Vagina (tissue), 2 donors: Measurements from ENCODE around the gene TSPAN5. TPM values are rescaled to one million over a fixed set of nuclear protein-coding genes. Genes with fewer than 3 reads are reported as not detected.

Experiments
- DNase-seq, 2 donors: peaks; one replicate each; pipeline ENCODE4 v3.0.0-alpha.2; 2017; ENCODE audit errors: extremely low spot score in 2 of 2
- H3K27ac ChIP-seq: fragments of 200-600 bp; sonication (generic); one replicate; pipeline ENCODE4 v1.5.1; 2019
- H3K27me3 ChIP-seq: fragments of 200-600 bp; sonication (generic); one replicate; pipeline ENCODE4 v1.5.1; 2019
- H3K36me3 ChIP-seq, 2 donors: fragments of 200-600 bp; sonication (generic); one replicate each; pipeline ENCODE4 v1.5.1; 2017 to 2019
- H3K4me1 ChIP-seq: fragments of 200-600 bp; sonication (generic); one replicate; pipeline ENCODE4 v1.5.1; 2019
- H3K4me3 ChIP-seq, 2 donors: fragments of 200-600 bp; sonication (generic); 1 replicate in 1 of 2; 2 replicates in 1 of 2; pipeline ENCODE4 v1.5.1; 2016 to 2019
- H3K9me3 ChIP-seq: fragments of 200-600 bp; sonication (generic); one replicate; pipeline ENCODE4 v1.5.1; 2019
- CTCF ChIP-seq, 3 experiments: fragments of 450-650 bp in 2 of 3; fragments of 200-600 bp in 1 of 3; sonication (generic) in 1 of 3; IDR thresholded peaks; one replicate each; pipeline ENCODE4 v1.5.1; 2017 to 2019; ENCODE audit warnings: antibody characterized with exemption in 3 of 3, mild to moderate bottlenecking in 2 of 3, moderate library complexity in 2 of 3
- POLR2A ChIP-seq, 2 donors: fragments of 450-650 bp; IDR thresholded peaks; one replicate each; pipeline ENCODE4 v1.6.1; 2017; ENCODE audit warnings: antibody characterized with exemption in 2 of 2, mild to moderate bottlenecking in 2 of 2, moderate library complexity in 2 of 2
- POLR2AphosphoS5 ChIP-seq, 2 donors: sonication (generic); formaldehyde crosslinking; IDR thresholded peaks; one replicate each; pipeline ENCODE4 v1.9.0; 2017; ENCODE audit warnings: antibody characterized with exemption in 2 of 2, mild to moderate bottlenecking in 2 of 2, low read depth in 1 of 2; ENCODE audit not compliant: insufficient read depth in 1 of 2
- intact Hi-C: fragments of 100-400 bp; cut with DNase I; formaldehyde crosslinking; loops from one replicate; pipeline ENCODE4 v1.15.1; 2023
- total RNA-seq: library from RNA; depleted of rRNA; stranded (reverse); fragments of >200 nt; gene quantifications from one replicate; pipeline ENCODE4 v1.2.3, GENCODE V29; 2016

Gene TSPAN5
- total RNA-seq, 1 donor from 2014 or later, result 15.5 TPM

GRCh38 chr4:98664959-98665358, 6.5 kb upstream of the TSPAN5 start:
- Histone ChIP-seq H3K27me3 (no peaks in the 10 kb centered on the region), H3K9me3 (no peaks in the 10 kb centered on the region), H3K4me1 (peaks cover 8% of the 10 kb centered on the region), H3K4me3 (no peak overlapping the region), H3K27ac (no peak overlapping the region), H3K36me3 (no peaks in the 10 kb centered on the region)
- DNase-seq, result no peak
- intact Hi-C loops, result no loop called here
- TF ChIP-seq POLR2A (IDR thresholded peaks at IDR 0.05), result no peak
- TF ChIP-seq CTCF (IDR thresholded peaks at IDR 0.05), result no peak
- TF ChIP-seq POLR2AphosphoS5 (IDR thresholded peaks at IDR 0.05; ENCODE audit: insufficient read depth in 1 of 2, low read depth in 1 of 2), result no peak

- Histone ChIP-seq H3K36me3 (no peaks in the 10 kb centered on the region), H3K4me3 (no peak overlapping the region), H3K4me1 (peaks cover 18% of the 10 kb centered on the region), H3K27me3 (no peaks in the 10 kb centered on the region), H3K27ac (no peak overlapping the region), H3K9me3 (no peaks in the 10 kb centered on the region)
- TF ChIP-seq POLR2A (IDR thresholded peaks at IDR 0.05) (no peak), CTCF (IDR thresholded peaks at IDR 0.05) (no peak), POLR2AphosphoS5 (IDR thresholded peaks at IDR 0.05; ENCODE audit: insufficient read depth in 1 of 2, low read depth in 1 of 2) (no peak)
- intact Hi-C loops, result no loop called here
- DNase-seq, result no peak
Measured at GRCh38 chr4:98663226-98664006, 5.0 kb upstream of the TSPAN5 start.

- peaks cover 18% of the 10 kb centered on the region for H3K4me1 ChIP-seq
Measured at GRCh38 chr4:98662626-98663225, 4.3 kb upstream of the TSPAN5 start.

GRCh38 chr4:98662055-98662453, 3.6 kb upstream of the TSPAN5 start:
- no peak overlapping the region for H3K27ac ChIP-seq
- H3K27me3 ChIP-seq, result no peaks in the 10 kb centered on the region
- peaks cover 18% of the 10 kb centered on the region for H3K4me1 ChIP-seq
- intact Hi-C loops, result no loop called here
- TF ChIP-seq POLR2A (IDR thresholded peaks at IDR 0.05), result no peak
- TF ChIP-seq CTCF (IDR thresholded peaks at IDR 0.05), result no peak
- no peak for TF ChIP-seq POLR2AphosphoS5 (IDR thresholded peaks at IDR 0.05; ENCODE audit: insufficient read depth in 1 of 2, low read depth in 1 of 2)
- H3K4me3 ChIP-seq, result no peak overlapping the region
- no peak for DNase-seq
- no peaks in the 10 kb centered on the region for H3K9me3 ChIP-seq
- no peaks in the 10 kb centered on the region for H3K36me3 ChIP-seq

More at GRCh38 chr4:98662626-98663225, 4.3 kb upstream of the TSPAN5 start:
- no peaks in the 10 kb centered on the region for H3K36me3 ChIP-seq
- no peaks in the 10 kb centered on the region for H3K9me3 ChIP-seq
- DNase-seq, result no peak
- no peak overlapping the region for H3K27ac ChIP-seq
- TF ChIP-seq POLR2AphosphoS5 (IDR thresholded peaks at IDR 0.05; ENCODE audit: insufficient read depth in 1 of 2, low read depth in 1 of 2), result no peak
- no peak for TF ChIP-seq POLR2A (IDR thresholded peaks at IDR 0.05)
- no peaks in the 10 kb centered on the region for H3K27me3 ChIP-seq
- no peak overlapping the region for H3K4me3 ChIP-seq
- intact Hi-C loops, result no loop called here

GRCh38 chr4:98661371-98662054, 3.1 kb upstream of the TSPAN5 start:
- H3K4me1 ChIP-seq, result peaks cover 23% of the 10 kb centered on the region
- H3K27ac ChIP-seq, result no peak overlapping the region
- no peaks in the 10 kb centered on the region for H3K36me3 ChIP-seq
- no peak for DNase-seq
- H3K9me3 ChIP-seq, result no peaks in the 10 kb centered on the region
- intact Hi-C loops, result no loop called here
- peak in 1 of 2 donors; percentile 43 for TF ChIP-seq POLR2AphosphoS5 (IDR thresholded peaks at IDR 0.05; ENCODE audit: insufficient read depth in 1 of 2, low read depth in 1 of 2)
- no peak for TF ChIP-seq CTCF (IDR thresholded peaks at IDR 0.05)
- no peak for TF ChIP-seq POLR2A (IDR thresholded peaks at IDR 0.05)
- H3K27me3 ChIP-seq, result no peaks in the 10 kb centered on the region
- no peak overlapping the region for H3K4me3 ChIP-seq
